Mucosa of stomach (tissue), 1 donor: ENCODE results near the gene ZNF830.
A peak's percentile ranks its signal among the peaks of the same experiment; 100 is the strongest.

ENCODE experiments used
- H3K27me3 ChIP-seq: one replicate; pipeline ENCODE4 v1.7.0; 2013; ENCODE audit warnings: mild to moderate bottlenecking, low read length; ENCODE audit not compliant: control insufficient read depth, insufficient read depth
- H3K36me3 ChIP-seq: one replicate; pipeline ENCODE4 v1.7.0; 2013; ENCODE audit warnings: low read length; ENCODE audit not compliant: control insufficient read depth, insufficient read depth
- H3K4me1 ChIP-seq: one replicate; pipeline ENCODE4 v1.7.0; 2013; ENCODE audit warnings: mild to moderate bottlenecking, low read length; ENCODE audit not compliant: control insufficient read depth, insufficient read depth
- H3K4me3 ChIP-seq: one replicate; pipeline ENCODE4 v1.7.0; 2013; ENCODE audit warnings: low read length
- H3K9ac ChIP-seq: one replicate; pipeline ENCODE4 v1.7.0; 2013; ENCODE audit warnings: mild to moderate bottlenecking, low read length, moderate library complexity
- H3K9me3 ChIP-seq: one replicate; pipeline ENCODE4 v1.7.0; 2013; ENCODE audit warnings: mild to moderate bottlenecking, low read length, moderate library complexity; ENCODE audit not compliant: control insufficient read depth
- donor health status: Pancreatic carcinoma.

ZNF830 gene

GRCh38 chr17:34979153-34979552 is 17.8 kb downstream of the ZNF830 start:
- Histone ChIP-seq H3K9ac (no peak overlapping the region), H3K36me3 (no peaks in the 10 kb centered on the region), H3K27me3 (no peaks in the 10 kb centered on the region), H3K9me3 (no peaks in the 10 kb centered on the region), H3K4me1 (peaks cover 11% of the 10 kb centered on the region), H3K4me3 (no peak overlapping the region)

GRCh38 chr17:34979650-34980352 is 18.5 kb downstream of the ZNF830 start:
- no peaks in the 10 kb centered on the region for H3K27me3 ChIP-seq

GRCh38 chr17:34980353-34980680 is 19.0 kb downstream of the ZNF830 start, which contains the start of gene LIG3:
Gene LIG3, plus strand, starts transcription at chr17:34980512. Its CDS starts 2,494 bp downstream, at chr17:34983006.
- Histone ChIP-seq H3K36me3 (no peaks in the 10 kb centered on the region), H3K4me1 (peaks cover 11% of the 10 kb centered on the region), H3K9ac (peak within 1 kb of the TSS; percentile 98)

More at GRCh38 chr17:34979650-34980352, 18.5 kb downstream of the ZNF830 start:
- no peaks in the 10 kb centered on the region for H3K9me3 ChIP-seq
- H3K36me3 ChIP-seq = no peaks in the 10 kb centered on the region
- no peak overlapping the region for H3K4me3 ChIP-seq
- peaks cover 11% of the 10 kb centered on the region for H3K4me1 ChIP-seq
- H3K9ac ChIP-seq = peak overlapping the region; percentile 98

GRCh38 chr17:34980681-34981537 is 19.6 kb downstream of the ZNF830 start:
- peak overlapping the region; percentile 79 for H3K4me3 ChIP-seq
- peaks cover 11% of the 10 kb centered on the region for H3K4me1 ChIP-seq
- H3K9ac ChIP-seq = peak overlapping the region; percentile 98
- no peaks in the 10 kb centered on the region for H3K27me3 ChIP-seq
- H3K9me3 ChIP-seq = no peaks in the 10 kb centered on the region
- H3K36me3 ChIP-seq = no peaks in the 10 kb centered on the region

More at GRCh38 chr17:34980353-34980680, 19.0 kb downstream of the ZNF830 start, which contains the start of gene LIG3:
- Histone ChIP-seq H3K27me3 (no peaks in the 10 kb centered on the region), H3K9me3 (no peaks in the 10 kb centered on the region), H3K4me3 (peak within 1 kb of the TSS; percentile 79)

GRCh38 chr17:34981538-34982241 is 20.4 kb downstream of the ZNF830 start:
- Histone ChIP-seq H3K36me3 (no peaks in the 10 kb centered on the region), H3K4me3 (peak overlapping the region; percentile 79), H3K9me3 (no peaks in the 10 kb centered on the region), H3K4me1 (peaks cover 11% of the 10 kb centered on the region), H3K9ac (peak overlapping the region; percentile 98), H3K27me3 (no peaks in the 10 kb centered on the region)

GRCh38 chr17:34987232-34987631 is 25.9 kb downstream of the ZNF830 start:
- Histone ChIP-seq H3K4me1 (no peaks in the 10 kb centered on the region), H3K9ac (no peak overlapping the region), H3K9me3 (no peaks in the 10 kb centered on the region), H3K4me3 (no peak overlapping the region), H3K27me3 (no peaks in the 10 kb centered on the region), H3K36me3 (no peaks in the 10 kb centered on the region)

- H3K4me1 ChIP-seq = no peaks in the 10 kb centered on the region
- H3K36me3 ChIP-seq = no peaks in the 10 kb centered on the region
- no peak overlapping the region for H3K9ac ChIP-seq
Observed at GRCh38 chr17:34988644-34989043, 27.3 kb downstream of the ZNF830 start.

GRCh38 chr17:34989473-34989872 is 28.1 kb downstream of the ZNF830 start:
- H3K9ac ChIP-seq = no peak overlapping the region
- no peaks in the 10 kb centered on the region for H3K27me3 ChIP-seq
- H3K4me1 ChIP-seq = no peaks in the 10 kb centered on the region
- H3K9me3 ChIP-seq = no peaks in the 10 kb centered on the region
- no peaks in the 10 kb centered on the region for H3K36me3 ChIP-seq
- H3K4me3 ChIP-seq = no peak overlapping the region

More at GRCh38 chr17:34988644-34989043, 27.3 kb downstream of the ZNF830 start:
- no peaks in the 10 kb centered on the region for H3K27me3 ChIP-seq
- no peaks in the 10 kb centered on the region for H3K9me3 ChIP-seq
- no peak overlapping the region for H3K4me3 ChIP-seq

- no peak overlapping the region for H3K9ac ChIP-seq
- H3K4me1 ChIP-seq = no peaks in the 10 kb centered on the region
- H3K9me3 ChIP-seq = no peaks in the 10 kb centered on the region
- no peak overlapping the region for H3K4me3 ChIP-seq
- H3K27me3 ChIP-seq = no peaks in the 10 kb centered on the region
- no peaks in the 10 kb centered on the region for H3K36me3 ChIP-seq
Observed at GRCh38 chr17:34990921-34991365, 29.6 kb downstream of the ZNF830 start.

GRCh38 chr17:34991606-34992005 is 30.3 kb downstream of the ZNF830 start:
- Histone ChIP-seq H3K9ac (no peak overlapping the region), H3K9me3 (no peaks in the 10 kb centered on the region), H3K36me3 (no peaks in the 10 kb centered on the region), H3K4me3 (no peak overlapping the region), H3K4me1 (no peaks in the 10 kb centered on the region), H3K27me3 (no peaks in the 10 kb centered on the region)

GRCh38 chr17:34993031-34993430 is 31.7 kb downstream of the ZNF830 start:
- Histone ChIP-seq H3K4me3 (no peak overlapping the region), H3K9ac (no peak overlapping the region), H3K36me3 (peaks cover 3% of the 10 kb centered on the region), H3K27me3 (no peaks in the 10 kb centered on the region), H3K4me1 (peaks cover 14% of the 10 kb centered on the region), H3K9me3 (no peaks in the 10 kb centered on the region)
